Thyroid gland (tissue), 4 donors: Measurements from ENCODE around the gene AANAT.

ENCODE experiments used
- CTCF ChIP-seq, 6 experiments: fragments of 200-600 bp in 3 of 6; fragments of 450-650 bp in 3 of 6; sonication (generic) in 3 of 6; IDR thresholded peaks; one replicate each; pipeline ENCODE4 v1.5.1; 2016 to 2019; ENCODE audit warnings: antibody characterized with exemption in 6 of 6, mild to moderate bottlenecking in 2 of 6, inconsistent platforms in 1 of 6, moderate library complexity in 1 of 6
- POLR2A ChIP-seq, 2 donors: fragments of 450-650 bp; IDR thresholded peaks; one replicate each; pipeline ENCODE4 v1.6.1; 2017; ENCODE audit warnings: antibody characterized with exemption in 2 of 2, mild to moderate bottlenecking in 2 of 2, moderate library complexity in 1 of 2

DNA sequence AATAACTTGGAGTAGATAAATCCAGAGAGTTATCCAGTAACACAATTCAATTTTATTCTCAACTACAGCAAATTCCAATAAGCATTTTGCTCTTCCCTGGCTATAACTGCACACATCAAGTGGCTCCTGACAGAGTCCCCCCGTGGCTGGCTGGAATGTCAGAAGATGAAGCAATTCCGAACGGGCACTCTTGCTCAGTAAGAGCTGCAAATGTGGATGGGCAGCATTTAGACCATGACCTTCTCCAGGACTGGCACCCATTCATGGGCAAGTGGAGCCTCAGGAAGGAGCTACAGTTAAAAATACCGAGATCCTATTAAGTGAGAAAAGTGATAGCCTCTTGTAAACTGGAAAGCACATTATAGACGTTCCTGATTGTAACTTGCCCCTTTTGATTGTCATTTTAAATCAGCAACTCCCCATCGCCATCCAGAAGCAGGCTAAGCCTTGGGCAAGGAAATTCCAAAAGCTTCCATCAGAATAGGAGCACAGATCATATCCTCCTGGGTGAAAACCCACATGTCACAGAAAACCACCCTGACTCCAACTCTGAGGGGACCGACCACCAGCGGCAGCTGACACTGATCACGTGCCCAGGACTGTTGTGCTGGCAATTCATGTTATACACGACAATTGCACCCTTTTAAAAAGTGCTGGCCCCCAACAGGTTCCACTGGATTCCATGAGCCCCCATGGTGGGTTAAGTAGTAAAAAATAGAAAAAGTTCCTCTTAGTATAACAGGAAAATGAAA, 21.5 kb upstream of the AANAT start:
- no peak for TF ChIP-seq CTCF (IDR thresholded peaks at IDR 0.05)
- no peak for TF ChIP-seq POLR2A (IDR thresholded peaks at IDR 0.05)
